Ramos (cell line): ENCODE measurements around the gene PET117.
"Not testable (repeated sequence)": the region's sequence is repeated elsewhere in the genome, so short reads cannot be mapped to it uniquely, and the experiment has no call there.

Source experiments
- in situ Hi-C: fragments of 300-500 bp; cut with MboI; formaldehyde crosslinking; loops from one replicate; pipeline ENCODE4 v1.14.3; 2022; ENCODE audit warnings: low sequenced_read_pairs; ENCODE audit not compliant: unreplicated experiment

The PET117 gene

DNA sequence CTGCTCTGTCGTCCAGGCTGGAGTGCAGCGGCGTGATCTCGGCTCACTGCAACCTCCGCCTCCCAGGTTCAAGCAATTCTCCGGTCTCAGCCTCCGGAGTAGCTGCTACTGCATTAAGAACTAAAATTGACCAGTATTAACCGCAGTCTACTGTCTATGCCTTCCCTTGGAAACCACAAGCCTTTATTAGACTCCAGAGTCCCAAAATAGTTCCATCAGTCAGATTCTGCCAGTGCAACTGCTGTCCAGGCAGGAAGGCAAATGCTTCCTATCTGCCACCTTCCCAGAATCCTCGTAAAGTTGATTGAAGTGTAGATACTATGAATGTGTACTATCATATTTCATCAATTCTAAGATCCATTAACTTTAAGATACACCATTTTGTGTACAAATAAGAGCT lies 16.7 kb downstream of the PET117 start:
- in situ Hi-C loops: no loop called here

DNA sequence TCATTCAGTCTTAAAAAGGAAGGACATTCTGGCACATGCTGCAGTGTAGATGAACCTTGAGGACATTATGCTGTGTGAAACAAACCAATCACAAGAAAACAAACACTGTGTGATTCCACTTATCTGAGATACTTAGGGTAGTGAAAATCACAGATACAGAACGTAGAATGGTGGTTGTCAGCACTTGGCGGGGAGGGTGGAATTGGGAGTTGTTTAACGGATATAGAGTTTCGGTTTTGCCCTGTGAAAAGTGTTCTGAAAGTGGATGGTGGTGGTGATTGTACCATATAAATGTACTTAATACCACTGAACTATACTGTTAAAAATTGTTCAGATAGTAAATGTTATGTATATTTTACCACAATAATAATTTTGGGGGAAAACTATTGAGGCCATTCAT lies 18.4 kb downstream of the PET117 start:
- in situ Hi-C loops: no loop called here

DNA sequence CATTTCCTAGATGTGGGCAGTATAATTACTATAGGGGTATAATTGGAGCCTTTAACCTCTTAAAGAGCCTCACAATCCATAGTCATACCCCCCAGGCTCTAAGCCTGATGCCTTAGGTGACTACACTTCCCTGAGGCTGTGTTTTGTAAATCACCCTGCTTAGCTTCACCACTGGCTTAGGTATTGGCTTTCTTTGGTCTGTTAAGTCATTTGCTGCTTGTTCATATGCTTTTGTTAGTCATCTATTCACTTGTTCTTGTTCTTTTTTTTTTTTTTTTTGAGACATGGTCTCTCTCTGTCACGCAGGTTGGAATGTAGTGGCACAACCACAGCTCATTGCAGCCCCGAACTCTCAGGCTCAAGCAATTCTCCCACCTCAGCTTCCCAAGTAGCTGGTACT lies 26.7 kb downstream of the PET117 start:
- in situ Hi-C loops: no loop called here

DNA sequence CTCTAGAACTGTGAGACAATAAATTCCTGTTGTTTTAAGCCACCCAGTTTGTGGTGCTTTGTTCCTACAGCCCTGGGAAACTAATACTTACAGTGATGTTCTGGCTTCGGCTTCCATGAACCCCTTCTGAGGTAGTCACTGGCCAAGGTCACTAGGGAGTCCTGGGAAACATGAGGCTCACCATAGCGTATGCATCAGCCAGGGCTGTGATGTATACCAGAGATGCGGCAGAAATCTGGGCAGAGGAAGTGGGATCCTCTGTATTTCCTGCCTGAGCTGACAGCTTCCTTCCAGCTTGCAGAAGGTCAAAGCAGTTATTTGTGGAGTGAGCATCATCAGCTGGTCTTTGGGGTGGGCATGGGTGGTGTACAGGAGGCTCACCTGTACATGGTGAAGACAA lies 27.9 kb downstream of the PET117 start:
- in situ Hi-C loops: no loop called here

DNA sequence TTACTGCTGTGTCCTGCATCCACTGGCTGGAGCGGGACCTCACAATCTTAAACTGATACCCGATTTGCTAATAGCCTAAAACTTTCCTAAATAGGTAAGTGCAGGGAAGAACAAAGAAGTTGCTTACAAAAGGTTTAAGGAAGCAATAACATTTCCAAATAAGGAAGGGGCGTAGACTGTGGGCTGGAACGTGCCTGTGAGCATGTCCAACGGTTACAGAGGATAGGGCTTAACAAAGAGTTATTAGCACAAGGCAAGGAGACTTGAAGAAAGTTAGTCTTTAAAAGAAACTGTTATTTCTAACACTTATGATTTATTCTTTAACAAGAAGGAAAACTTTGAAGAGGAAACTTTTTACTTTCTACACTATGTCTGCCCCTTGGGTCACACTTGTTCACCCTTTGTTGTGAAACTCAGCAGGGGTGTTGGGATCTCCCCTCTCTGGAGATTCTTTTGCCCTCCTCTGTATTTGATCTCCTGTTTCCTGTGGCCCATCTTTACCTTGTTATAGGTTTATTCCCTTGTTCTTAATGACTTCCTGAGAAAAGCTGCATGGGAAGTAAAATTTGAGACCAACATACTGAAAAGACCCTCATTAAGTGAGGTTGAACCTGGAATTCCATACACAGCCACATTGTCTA lies 28.7 kb downstream of the PET117 start:
- in situ Hi-C loops: no loop called here

DNA sequence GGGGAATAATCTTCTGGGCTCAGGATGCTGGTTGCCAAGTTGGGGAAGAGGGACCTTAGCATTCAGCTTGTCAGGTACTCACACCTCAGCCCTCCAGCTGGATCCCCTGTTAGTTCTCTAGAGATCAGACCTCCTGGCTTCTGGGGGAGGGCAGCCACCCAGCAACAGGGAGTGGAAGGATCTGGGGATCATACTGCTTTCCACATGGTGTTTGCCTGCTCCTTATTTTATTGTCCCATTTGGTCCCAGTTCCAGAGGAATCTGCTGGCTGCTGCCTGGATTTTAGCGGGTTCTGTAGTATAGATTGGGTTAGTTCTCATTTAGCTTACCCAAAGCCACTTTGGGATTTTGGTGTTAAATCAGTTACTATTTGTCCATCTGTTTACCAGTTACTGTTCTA lies 29.3 kb downstream of the PET117 start:
- in situ Hi-C loops: no loop called here

DNA sequence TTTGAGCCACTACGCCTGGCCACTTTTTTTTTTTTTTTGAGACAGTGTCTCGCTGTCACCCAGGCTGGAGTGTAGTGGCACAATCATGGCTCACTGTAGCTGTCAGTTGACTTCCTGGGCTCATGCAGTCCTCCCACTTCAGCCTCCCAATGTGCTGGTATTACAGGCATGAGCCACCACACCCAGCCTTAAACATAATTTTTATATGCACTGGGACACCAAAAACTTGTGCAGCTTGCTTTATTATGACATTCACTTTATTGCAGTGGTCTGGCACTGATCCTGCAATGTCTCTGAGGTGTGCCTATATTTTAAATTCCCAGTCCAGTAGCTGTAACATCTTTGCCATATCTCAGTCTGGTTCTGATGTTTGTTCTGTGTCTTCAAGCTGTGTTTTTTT lies 34.7 kb downstream of the PET117 start:
- in situ Hi-C loops: no loop called here

DNA sequence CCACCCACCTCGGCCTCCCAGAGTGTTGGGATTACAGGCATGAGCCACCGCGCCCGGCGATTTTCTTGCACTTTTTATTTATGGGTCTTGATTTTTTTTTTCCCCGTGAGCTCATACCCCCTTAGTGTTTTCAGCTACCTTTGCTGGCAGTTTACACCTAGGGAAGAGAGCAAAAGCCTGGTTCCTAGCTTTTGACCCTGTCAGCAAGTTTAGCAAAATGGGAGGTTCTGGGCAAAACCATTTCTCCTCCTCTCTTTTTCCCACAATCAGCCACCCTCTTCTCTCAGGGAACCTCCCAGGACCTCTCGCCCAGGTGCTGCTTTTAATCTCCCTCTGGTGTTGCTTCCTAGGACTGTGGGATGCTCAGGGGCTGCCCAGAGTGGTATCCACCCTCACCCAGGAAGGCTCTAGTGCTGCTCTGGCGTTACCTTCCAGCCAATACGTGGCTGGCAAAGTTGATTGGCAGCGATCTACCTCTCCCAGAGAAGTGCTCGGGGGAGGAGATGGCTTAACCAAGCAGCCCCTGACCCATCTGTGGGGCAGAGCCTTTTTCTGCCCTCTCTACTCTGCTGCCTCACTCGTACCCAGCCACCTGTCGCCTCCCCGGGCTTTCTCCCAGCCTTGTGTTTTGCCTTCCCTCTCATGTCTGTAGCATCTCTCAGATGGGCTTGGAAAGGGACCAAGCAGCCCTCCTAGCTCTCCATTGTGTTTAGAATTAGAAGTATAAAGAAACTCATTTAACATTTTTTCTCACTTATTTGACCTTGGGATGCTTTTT lies 37.4 kb downstream of the PET117 start:
- in situ Hi-C loops: no loop called here

DNA sequence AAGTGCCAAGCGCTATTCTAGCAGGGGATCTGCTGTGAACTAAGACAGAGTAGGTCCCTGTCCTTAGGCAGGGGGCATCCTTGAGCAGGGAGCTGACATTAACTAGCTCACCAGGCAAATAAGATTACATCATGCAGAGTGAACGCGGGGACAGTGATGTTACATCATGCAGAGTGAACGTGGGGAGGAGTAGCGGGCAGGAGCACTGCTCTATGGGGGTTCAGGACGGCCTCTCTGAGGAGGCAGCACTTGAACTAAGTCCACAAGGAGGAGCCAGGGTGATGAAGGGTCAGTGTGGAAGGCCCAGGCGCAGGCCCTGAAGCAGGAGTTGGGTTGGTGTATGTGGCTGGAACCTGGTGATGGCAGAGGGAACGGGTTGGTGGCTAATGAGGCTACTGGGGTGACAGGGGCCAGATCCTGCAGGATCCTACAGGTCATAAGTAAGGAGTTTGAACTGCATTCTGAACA lies 38.7 kb downstream of the PET117 start:
- in situ Hi-C loops: no loop called here

DNA sequence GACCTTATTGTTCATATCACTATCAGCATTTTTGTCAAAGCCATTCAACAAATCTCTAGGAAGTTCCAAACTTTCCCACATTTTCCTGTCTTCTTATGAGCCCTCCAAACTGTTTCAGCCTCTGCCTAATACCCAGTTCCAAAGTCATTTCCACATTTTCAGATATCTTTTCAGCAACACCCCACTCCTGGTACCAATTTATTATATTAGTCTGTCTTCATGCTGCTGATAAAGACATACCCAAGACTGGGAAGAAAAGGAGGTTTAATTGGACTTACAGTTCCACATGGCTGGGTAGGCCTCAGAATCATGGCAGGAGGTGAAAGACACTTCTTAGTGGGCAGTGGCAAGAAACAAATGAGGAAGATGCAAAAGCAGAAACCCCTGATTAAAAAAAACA lies 42.7 kb downstream of the PET117 start:
- in situ Hi-C loops: not testable (repeated sequence)

DNA sequence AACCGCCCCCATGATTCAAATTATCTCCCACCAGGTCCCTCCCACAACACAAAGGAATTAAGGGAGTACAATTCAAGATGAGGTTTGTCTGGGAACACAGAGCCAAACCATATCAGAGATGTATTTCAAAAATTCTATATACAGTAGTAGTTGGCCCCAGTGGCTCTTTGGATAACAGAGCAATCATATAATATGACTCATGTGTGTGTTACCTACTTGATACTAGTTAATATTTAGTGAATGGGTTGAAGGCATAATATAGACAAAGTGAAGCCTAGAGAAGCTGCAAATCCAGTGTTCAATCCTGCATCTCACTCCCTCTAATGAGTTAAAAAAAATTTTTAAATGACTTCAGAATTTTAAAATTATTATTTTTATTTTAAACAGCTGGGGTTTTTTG lies 43.2 kb downstream of the PET117 start:
- in situ Hi-C loops: no loop called here

DNA sequence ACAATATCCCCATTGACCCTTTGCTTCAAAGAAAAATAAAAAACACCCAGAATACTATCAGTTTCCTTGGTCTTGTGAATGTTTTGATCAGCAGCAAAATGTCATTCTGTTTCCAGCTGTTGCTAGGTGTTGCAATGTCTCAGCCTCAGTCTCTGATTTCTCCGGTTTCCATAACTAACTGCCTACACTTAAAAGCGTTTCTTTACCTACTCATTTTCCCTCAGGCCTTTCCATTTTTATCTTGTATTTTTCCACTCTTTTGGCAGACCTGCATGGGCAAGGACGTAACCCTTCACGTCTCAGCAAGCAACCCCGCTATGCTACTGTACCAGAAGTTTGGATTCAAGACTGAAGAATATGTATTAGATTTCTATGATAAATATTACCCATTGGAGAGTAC lies 49.4 kb downstream of the PET117 start:
- in situ Hi-C loops: no loop called here

DNA sequence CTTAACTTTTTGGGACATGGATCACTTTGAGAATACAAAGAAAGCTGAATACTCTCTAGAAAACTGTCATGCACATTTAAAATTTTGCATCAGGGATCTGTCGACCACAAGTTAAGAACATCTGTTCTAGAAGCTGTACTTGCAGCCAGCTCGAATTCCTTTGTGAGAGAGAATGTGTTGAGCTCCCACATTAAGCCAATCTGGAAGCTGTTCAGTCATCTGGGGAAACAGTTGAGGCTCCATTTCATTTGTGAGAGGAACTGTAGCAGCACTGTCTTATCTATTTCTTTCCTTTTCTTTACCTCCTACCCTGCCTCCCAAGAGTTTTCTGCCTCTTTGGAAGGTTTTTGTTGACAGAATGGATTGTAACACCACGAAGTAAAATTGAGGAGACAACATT lies 50.8 kb downstream of the PET117 start:
- in situ Hi-C loops: no loop called here

DNA sequence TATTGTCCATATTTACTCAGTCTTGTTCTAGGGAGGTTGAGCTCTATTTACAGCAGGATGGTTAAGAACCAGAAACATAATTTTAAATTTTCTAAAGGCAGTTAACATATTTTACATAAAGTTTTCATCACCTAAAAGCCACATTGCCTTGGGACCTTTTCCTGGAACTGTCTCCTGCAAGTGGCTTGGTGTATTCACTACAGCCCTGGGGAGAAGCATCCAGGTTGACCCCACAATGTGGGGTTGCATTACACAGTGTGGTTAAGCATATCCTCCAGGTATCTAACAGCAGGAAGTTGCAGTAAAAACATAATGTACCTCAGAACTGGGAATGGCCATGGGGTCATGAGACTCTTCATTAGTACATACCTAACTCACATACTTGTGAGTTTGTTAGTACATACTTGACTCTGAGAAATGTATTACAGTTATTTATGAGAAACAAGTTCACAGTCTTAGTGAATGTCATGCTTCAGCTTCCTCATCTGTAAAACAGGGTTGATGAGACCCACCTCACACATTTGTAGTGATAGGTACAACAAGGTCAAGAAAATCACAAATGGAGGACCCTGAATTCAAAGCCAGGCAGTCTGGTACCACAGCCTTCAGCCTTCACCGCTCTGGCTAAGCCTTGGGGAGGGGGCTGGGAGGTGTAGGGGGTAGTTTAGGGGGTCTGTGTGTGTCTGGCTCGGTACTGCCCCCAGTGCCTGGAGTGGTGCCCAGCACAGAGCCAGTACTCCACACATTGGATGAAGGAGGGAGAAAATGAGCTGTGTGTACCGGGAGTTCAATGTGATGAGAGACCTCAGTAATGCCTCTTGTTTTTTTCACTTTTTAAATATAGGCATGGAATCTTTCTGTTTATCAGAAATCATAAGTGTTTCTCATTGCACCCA lies 52.9 kb downstream of the PET117 start:
- in situ Hi-C loops: no loop called here

DNA sequence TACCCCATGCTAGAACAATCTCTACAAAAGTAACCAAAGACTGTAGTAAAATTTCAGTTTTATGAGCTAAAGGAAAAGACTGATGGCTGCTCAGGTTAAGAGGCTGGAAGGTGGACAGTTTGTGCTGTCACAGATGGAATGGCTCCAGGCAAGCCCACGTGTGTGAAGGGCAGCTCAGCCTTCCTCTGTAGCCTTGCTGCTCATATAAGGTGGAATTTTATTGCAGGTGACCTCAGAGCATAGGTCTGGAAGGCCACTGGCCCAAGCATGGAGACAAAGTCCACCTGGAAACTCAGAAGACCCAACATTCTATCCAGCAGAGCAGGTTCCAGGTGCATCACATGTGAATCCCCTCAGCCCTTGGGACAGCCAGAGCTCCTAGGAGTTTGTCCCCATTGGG lies 53.6 kb downstream of the PET117 start:
- in situ Hi-C loops: no loop called here
